ENCODE data around the gene PAQR5.

The PAQR5 gene

DNA sequence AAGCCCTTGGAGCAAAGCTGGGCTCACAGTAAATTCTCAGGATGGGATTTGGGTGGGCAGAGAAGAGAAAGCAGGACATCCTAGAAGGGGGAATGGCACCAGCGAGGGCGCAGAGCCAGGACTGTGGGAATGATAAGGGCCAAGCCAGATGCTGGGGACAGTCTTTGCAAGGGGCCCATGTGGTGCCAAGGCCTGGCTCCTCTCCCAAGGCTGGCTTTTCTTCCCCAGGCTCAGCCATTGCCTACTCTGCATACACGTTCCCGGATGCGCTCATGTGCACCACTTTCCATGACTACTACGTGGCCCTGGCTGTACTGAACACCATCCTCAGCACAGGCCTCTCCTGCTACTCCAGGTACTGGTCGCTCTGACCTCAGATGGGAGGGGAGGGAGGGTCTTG is 90.7 kb downstream of the PAQR5 start:
- in situ Hi-C loops (cut with MboI; ENCODE audit: low sequenced_read_pairs): no loop called here

DNA sequence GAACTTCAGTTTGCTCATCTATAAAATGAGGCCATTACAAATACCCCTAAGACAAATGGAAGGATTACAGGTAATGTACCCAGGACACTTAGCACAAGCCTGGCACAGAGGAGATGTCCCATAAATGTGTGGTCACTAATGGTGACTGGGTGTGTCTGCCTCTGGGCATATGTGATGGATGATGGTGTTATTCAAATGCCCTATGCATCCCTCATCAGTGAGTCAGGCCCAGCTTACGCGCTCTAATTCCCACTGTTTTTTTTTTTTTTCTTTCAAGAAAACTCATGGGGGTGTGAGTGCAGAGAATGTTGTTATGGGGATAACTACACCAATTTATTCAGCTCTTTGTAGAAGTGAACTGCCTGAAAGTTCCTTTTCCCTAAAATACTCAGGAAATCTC is 91.9 kb downstream of the PAQR5 start:
- in situ Hi-C loops (cut with MboI; ENCODE audit: low sequenced_read_pairs): no loop called here

DNA sequence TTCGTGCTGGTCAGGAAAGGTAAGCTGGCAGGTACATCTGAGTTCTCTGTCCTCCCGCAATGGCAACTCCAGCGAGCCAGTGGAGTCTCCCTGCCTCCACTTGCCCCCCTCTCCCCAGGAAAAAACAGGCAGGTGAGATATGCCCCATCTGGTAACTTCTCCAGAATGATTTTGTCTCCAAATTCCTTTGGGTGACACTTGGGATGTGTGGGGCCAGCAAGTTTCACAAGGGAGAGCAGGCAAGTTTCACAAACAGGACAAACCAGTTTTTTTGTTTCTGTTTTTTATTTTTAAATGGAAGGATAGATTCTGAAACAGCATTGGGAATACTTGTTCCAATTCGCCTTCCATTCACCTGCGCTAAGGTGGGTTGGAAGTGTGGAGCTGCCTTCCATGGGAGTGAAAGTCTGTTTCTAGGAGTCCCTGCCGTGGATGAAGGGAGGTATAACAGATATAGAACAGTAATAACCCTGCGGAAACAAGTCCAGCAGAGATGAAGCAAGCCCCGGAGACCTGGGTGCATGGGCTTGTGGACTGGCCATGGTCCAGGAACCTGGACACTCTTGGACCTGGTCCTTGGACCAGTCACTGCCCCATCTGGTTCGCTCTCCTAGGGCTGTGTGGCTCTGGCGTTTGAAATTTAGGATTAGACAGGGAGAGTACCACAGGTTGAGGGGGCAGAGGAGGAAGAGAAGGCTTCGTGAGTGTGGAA is 92.5 kb downstream of the PAQR5 start:
- in situ Hi-C loops (cut with MboI; ENCODE audit: low sequenced_read_pairs): no loop called here

DNA sequence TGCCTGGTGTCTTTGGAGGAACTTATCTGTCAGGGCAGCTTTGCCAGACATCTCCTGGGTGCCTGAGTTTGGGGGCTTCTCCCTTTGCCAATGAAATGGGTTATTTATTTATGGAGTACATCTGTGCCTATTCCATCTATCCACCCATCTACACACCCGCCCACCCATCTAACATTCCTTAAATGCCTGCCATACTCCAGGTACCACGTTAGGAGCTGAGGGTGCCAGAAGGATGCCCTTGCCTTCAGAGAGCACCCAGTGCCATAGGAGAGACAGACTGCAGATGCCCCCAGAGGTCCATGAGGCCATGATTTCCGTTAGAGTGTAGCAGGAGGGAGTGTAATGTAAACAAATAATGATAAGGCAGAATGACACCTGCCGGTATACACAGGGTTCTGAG is 93.6 kb downstream of the PAQR5 start:
- in situ Hi-C loops (cut with MboI; ENCODE audit: low sequenced_read_pairs): no loop called here

DNA sequence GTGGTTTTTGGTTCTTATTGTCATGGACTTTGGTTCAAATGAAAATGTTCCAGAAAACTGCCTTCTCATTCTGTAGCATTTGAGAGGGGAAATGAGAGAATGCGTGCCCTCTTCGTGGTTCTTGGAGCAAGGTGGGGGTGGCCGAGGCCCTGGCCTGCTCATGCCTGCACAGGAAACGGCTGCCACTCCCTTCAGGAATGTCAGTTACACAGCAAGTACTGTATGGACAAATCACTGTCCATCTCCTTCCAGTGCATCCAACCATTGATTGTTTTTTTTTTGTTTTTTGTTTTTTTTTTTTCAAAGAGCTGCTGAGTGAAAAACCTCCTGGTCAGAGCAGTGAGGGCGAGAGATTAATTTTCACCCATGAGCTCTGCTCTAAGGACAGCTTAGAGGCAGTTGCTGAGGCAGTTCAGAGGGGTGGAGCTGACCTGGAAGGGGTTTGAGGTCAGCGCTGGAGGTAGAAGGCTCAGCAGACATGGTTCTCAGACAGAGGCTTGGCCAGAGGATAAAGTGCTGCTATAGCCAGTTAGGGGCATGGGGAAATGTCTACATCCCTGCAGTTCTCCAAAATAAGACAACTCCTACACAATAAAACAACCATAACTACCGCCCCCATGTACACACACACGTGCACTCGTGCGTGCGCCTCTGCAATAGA is 95.2 kb downstream of the PAQR5 start:
- in situ Hi-C loops (cut with MboI; ENCODE audit: low sequenced_read_pairs): no loop called here

DNA sequence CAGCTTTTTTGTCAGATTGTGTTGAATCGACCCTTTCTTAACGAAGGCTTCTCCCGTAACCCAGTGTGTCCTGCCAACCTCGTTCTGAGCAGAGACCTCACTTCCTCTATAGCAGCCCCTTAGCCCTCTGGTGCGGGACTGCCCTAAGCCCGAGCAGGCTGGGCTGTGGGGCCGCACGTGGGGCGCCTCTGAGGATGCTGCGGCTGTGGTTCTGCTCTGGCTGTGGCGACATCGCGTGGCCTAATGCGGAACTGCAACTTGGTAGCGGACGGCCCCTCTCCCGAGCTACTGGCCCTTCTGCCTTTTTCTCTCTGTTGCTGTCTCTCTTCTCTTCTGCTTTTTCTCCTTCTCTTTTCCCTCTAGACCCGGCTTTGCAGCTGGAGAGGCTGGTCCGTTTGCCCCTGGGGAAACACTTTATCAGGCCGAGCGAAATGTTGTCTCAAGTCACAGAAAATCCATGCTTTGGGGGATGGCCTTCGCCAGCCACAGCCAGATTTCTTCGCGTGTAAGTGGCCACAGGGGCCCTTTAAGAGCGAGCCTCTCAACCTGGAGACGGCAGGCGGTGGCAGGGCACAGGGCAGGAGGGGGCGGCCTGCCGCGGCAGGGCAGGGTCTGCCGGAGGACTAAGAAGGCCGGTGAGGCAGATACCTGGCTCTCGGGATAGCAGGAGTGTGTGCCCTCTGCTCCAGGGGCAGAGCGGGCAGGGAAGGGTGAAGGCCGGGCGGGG is 96.0 kb downstream of the PAQR5 start:
- in situ Hi-C loops (cut with MboI; ENCODE audit: low sequenced_read_pairs): no loop called here

DNA sequence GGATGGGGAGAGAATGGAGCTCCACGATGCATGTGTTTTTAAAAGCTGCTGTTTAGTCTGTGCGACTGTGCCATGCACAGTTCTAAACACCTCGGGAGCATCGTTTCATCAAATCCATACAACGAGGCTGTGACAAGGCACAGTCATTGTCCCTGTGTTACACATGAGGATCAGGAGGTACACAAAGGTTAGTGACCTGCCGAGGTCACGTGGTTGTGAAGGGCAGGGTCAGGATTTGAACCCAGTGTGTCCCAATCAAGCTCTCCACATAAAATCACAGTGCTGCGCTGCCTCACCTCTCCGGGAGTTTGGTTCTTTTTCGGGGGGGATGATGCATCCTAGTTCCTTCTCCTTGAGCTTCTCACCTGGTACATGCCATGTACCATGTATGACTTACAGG is 96.7 kb downstream of the PAQR5 start:
- in situ Hi-C loops (cut with MboI; ENCODE audit: low sequenced_read_pairs): no loop called here

DNA sequence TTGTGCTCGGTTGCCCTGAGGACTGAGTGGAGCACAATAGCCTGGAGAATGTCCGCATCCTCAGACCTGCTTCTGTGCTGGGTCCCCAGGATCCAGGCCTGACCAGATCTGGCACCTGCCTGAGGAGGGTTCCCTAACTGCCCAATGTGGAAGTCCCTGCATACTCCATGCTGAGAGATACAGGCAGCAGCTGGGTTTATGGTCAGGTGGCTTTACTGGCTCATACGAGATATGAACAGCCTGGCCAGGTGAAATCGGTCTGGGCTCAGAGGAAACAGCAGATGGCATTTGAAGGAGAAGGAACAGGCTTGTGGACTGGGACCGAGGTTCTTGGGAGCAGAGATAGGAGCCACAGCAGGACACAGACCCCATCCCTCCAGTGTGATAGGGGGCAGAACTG is 97.3 kb downstream of the PAQR5 start:
- in situ Hi-C loops (cut with MboI; ENCODE audit: low sequenced_read_pairs): no loop called here

DNA sequence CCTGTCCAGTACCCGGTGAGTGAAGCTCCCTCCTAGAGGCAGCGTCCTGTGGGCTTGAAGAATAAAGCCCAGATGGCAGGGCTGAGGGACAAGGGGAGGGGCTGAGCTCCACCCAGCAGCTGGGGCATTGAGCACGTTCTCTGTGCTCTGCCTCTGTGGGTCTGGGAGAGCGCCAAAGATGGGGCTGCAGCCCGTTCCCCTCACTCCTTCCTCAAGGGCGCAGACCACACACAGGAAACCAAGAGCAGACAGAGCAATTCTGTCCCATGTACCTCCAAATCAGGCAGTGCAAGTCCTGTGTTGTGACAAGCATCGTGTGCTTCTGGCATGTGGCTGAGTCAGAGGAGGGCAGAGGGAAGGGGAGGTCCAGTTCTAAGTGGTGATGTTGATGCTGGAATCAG is 99.8 kb downstream of the PAQR5 start:
- in situ Hi-C loops (cut with MboI; ENCODE audit: low sequenced_read_pairs): no loop called here

DNA sequence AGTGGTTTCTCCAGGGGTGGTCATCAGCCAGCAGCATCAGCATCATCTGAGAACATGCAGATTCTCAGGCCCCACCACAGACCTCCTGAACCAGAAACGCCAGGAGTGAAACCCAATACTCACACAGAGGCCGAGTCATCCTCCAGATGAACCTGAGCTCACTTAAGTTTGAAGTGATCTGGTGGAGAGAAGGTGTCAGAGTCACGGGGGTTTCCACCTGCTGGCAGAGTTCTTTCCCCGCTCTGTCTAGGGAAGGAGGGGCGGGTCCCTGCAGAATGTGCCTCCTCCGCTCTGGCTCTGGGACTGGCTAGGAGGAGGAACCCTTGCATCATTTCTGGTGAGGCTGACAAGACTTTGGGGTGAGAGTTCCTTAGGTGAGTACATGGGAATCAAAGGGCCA is 102.1 kb downstream of the PAQR5 start:
- in situ Hi-C loops (cut with MboI; ENCODE audit: low sequenced_read_pairs): loop anchor here (5.0 kb wide), 1 partner anchor 334 kb away; no protein-coding TSS in a partner anchor

DNA sequence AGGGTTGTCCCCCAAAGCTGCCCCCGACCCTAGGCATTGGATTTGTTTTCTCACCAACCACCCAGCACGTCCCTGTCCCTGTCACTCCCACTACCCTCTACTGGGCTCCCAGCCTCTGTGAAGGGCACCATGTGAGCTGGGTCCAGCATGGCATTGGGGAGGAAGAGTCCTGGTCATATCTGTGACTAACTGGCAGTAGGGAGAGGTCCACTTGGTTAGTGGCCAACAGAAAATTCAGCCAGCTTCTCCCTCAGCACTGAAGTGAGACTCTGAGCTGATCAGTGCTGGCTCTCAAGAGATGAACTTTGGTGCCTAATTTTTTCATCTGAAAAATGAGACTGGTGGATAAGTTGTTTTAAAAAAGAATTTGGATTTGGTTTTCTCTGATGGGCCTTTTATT is 104.1 kb downstream of the PAQR5 start:
- in situ Hi-C loops (cut with MboI; ENCODE audit: low sequenced_read_pairs): loop anchor here (5.0 kb wide), 1 partner anchor 336 kb away; no protein-coding TSS in a partner anchor

DNA sequence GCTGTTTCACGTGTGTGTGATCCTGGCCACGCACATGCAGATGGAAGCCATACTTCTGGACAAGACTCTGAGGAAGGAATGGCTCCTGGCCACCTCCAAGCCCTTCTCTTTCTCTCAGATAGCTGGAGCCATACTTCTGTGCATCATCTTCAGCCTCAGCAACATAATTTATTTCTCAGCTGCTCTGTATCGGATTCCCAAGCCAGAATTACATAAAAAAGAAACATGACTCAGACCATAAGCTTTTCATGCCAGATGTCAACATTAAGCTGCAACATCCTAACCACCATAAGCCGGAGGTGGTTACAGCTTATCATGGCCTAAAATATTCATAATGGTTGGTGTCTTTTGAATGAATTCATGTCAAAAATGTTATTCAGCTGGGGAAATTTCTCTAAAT is 104.9 kb downstream of the PAQR5 start:
- in situ Hi-C loops (cut with MboI; ENCODE audit: low sequenced_read_pairs): loop anchor here (5.0 kb wide), 1 partner anchor 336 kb away; no protein-coding TSS in a partner anchor

DNA sequence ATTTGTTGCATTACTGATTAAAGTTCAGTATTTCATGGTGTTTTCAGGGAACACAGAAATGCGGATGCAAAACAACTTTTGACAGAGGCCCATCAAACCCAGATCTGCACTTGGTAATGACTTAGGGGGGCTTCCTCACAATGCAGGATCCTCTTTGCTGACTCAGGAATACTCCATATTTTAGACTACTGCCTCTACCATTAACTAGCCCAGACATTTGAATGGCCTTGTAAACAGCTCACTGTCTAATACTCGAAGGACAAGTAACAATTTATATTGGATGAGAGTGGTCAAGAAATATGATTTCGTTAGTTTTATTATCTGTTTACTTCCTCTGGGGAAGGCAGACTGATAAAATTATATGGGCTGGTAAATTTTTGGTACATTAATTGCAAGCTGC is 106.4 kb downstream of the PAQR5 start:
- in situ Hi-C loops (cut with MboI; ENCODE audit: low sequenced_read_pairs): no loop called here

DNA sequence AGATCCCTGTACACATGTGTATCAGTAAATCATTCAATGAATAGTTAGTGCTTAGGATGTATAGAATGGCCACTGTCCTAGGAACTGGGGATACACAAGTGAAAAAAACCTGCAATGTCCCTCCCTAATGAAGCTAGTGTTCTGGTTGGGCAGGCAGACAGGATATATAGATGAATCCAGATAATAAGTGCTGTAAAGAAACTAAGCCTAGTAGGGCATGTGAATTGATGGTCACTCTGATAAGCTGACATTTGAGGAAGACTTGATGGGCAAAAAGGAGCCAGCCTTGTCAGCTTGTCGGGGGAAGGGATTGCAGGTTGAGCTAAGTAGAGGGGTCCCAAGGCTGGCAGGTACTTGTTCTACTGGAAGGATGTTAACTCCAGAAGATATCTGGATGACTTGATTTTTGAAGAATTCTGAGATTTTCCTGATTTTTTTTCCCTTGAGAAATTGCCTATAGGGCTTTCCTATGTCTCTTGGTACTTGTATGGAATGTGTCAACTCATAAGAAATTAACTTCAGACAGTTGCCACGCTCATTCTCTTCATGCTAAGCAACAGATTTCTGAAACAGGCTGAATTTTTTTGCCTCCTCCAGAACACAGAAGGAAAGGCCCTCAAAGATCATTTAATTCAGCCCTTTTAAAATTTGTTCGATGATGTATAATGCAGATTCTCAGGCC is 109.1 kb downstream of the PAQR5 start:
- in situ Hi-C loops (cut with MboI; ENCODE audit: low sequenced_read_pairs): no loop called here

DNA sequence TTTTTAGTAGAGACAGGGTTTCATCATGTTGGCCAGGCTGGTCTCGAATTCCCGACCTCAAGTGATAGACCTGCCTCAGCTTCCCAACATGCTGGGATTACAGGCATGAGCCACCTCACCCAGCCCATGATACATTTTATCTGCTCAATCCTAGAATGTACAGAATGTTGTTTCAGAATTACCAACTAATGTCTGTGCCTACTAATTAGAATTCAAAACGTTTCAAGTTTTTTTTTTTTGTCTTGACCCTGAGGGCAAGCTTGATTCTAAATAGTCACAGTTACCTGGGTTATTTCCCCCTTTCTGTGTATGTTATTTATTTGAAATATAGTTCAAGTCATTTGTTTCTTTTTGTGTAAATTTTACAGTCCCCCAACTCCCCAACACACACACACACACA is 110.1 kb downstream of the PAQR5 start:
- in situ Hi-C loops (cut with MboI; ENCODE audit: low sequenced_read_pairs): no loop called here

DNA sequence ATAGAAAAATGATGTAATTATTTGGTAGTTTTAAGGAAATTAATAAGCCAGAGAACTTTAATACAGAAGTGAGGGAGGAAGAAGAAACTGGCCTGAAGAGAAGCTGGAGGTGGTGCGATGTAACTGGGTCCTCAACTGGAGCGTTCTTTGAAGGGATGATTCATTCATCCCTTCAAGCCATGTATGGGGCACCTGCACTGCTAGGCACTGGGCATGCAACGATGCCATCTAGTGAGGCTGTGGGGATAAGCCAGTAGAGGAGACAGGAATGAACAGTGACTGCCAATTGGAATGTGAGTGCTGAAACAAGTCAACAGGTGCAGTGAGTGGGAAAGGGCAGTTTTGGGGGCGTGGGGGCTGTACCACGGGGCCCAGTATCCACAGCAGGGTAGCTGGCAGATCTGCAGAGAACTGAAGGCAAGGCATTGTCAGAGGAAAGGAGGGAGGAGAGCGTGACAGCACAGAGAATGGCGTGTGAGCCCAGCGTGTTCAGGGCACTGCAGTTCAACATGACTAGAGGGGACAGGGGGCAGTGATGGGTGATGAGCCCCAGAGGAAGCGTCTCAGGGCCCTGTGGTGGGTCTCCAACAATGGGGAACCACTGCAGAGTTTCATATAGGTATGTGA is 111.6 kb downstream of the PAQR5 start:
- in situ Hi-C loops (cut with MboI; ENCODE audit: low sequenced_read_pairs): no loop called here

DNA sequence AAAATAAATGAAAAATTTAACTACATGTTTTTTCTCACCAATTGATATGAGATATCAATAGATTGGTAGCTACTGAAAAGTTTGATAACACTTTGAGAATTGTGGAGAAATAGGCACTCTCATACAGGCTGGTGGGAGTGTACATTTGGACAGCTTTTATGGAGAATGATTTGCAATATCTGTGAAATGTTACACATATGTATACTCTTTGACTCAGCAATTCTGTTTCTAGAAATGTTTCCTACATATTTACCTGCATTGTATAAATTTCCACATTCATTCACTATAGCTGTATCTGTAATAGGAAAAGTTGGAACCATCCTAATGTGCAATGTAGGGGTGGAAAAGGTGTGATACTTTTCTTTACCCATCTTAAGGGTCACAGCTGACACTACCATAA is 113.6 kb downstream of the PAQR5 start:
- in situ Hi-C loops (cut with MboI; ENCODE audit: low sequenced_read_pairs): no loop called here

DNA sequence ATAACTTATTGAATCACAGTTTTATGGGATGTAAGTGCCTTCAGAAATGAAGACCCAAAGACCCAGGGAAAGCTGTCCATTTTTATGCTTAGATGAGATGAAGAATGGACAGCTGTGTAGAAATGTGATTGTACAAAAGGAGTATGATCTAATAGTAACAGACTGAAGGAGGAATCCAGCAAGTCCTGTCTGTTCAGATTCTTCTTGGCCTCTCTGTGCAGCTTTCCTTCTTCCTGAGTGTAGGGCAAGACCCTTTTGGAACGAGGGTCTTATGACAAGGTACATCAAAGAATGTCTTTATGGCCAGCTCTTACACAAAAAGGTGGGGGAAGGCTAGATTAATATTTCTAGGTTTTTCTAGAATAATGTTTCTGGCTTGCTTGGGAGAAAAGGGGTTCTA is 114.0 kb downstream of the PAQR5 start:
- in situ Hi-C loops (cut with MboI; ENCODE audit: low sequenced_read_pairs): no loop called here

DNA sequence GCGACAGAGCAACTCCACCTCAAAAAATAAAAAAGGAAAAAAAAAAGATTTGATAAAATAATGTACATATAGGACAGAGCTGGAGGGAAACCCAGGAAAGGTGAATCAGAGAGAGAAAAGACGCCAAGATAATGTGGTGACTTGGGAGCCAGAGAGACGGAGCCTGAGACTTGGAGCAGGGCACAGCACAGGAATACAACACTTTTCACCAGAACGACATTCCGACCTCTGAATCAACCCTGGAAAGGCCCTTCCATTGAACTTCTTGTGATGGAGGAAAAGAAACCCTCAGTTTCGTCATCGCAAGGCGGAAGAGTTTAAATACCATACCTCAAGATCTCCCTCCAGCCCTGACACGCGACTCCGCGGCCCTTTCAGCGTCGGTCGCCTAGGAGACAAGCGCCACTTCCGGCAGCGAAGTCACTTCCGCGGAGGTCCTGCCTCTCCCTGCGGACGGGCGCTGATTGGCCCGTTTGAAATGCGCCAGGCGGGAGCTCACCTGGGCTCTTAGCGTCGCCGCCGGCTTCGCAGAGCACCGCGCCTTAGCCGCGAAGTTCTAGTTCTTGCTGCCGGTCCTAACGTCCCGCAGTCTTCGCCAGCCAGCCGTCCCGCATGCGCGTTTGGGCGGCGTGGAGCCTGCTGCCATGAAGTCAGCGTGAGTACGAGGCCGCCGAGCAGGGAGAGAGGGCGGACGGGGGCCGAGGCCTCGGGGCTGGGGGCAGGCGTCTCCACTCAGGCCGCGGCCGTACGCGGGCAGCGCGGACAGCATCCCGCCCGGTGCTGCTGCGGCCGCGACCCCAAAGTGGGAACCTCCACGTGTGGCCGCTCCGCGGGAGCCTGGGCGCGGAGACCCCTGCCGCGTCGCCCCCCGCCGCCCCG is 115.3 kb downstream of the PAQR5 start, which contains the start of gene KIF23:
KIF23 (plus strand) TSS at position 528 of the 879 bp plus-strand sequence; CDS start at position 645, 117 bp downstream.
- in situ Hi-C loops (cut with MboI; ENCODE audit: low sequenced_read_pairs): no loop called here

DNA sequence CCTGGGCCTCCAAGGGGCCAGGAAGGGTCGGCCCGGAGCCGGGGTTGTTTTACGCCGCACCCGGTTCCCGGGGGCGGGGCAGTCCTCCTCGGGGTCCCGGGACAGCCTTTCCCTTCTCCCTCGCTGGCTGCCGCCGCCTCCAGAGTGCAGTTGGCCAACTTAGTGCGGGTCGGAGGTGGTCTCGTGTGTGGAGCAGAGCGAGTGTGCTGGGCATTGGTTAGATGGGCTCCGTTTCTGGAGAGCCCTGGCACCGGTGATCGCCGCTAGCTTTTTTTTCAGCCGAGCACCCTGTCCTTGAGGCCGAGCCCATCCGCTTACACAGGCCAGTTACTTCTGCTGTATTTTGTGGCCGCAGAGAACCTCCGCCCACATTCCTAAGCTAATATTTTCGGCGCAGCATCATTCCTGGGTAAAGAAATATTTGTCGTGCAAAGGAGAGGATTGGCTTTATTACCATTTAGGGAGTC is 116.0 kb downstream of the PAQR5 start:
- in situ Hi-C loops (cut with MboI; ENCODE audit: low sequenced_read_pairs): no loop called here
